Hematopoietic multipotent progenitor cell treated with erythropoietin and hydrocortisone succinate and interleukin-3 and kit ligand, for 8 days (in vitro differentiated cells): ENCODE measurements around the gene CYP4A22.
"Not testable (repeated sequence)": the region's sequence is repeated elsewhere in the genome, so short reads cannot be mapped to it uniquely, and the experiment has no call there.

Experiments used
- DNase-seq: peaks from one replicate; pipeline ENCODE4 v3.0.0-alpha.2; 2015

Gene CYP4A22, protein sequence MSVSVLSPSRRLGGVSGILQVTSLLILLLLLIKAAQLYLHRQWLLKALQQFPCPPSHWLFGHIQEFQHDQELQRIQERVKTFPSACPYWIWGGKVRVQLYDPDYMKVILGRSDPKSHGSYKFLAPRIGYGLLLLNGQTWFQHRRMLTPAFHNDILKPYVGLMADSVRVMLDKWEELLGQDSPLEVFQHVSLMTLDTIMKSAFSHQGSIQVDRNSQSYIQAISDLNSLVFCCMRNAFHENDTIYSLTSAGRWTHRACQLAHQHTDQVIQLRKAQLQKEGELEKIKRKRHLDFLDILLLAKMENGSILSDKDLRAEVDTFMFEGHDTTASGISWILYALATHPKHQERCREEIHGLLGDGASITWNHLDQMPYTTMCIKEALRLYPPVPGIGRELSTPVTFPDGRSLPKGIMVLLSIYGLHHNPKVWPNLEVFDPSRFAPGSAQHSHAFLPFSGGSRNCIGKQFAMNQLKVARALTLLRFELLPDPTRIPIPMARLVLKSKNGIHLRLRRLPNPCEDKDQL

DNA sequence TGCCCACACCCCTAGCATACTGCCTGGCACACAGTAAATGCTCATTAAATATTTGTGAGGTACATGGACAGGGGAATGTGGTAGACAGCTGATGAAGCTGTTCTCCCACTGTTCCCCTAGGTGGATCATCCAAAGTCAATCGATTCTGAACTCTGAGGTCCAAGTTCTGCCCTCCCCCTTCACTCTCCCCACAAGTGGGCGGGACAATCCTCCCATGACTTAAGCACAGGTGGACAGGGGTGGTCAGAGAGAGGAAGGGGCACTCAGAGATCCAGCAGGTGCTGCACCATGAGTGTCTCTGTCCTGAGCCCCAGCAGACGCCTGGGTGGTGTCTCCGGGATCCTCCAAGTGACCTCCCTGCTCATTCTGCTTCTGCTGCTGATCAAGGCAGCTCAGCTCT lies at the start of gene CYP4A22:
CYP4A22 (plus strand) TSS at position 244 of the 400 bp plus-strand sequence; CDS start at position 289, 45 bp downstream.
- DNase-seq: no peak

DNA sequence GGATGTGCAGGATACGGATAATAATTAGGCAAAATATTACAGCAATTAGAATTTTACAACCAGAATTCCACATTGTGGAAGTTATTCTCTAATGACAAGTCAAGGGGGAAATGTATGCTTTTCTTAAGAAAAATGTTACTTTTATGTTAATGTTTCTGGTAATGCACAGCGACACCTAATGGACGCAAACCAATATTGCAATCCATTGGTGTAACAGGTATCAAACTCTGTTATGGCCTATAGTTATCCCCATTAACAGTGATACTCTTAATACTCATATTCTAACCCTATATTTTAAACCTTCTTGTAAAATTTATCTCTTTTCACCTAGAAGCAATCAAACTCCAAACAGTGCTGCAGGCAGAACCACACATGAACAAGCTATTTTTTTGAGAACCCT lies 47.9 kb upstream of the CYP4A22 start:
- DNase-seq: peak; percentile 48

DNA sequence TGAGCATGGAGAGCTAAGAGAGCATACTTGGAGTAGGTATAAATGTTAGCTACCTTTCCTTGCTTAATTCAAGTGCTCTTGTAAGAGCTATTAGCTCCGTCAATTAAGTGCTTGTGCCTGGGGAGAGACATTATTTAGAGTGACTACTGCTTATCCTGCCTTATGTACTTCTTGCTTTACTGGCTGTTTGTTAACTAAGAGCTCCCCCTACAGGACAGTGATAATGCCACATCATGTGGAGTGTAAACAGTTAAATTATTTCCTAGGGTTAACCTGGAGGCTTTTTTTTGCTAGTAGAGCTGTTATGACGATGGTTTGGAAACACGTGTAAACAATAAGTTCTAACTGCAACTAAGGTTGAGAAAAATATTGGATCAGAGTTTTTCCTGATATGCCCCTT lies 45.8 kb upstream of the CYP4A22 start:
- not testable (repeated sequence) for DNase-seq

DNA sequence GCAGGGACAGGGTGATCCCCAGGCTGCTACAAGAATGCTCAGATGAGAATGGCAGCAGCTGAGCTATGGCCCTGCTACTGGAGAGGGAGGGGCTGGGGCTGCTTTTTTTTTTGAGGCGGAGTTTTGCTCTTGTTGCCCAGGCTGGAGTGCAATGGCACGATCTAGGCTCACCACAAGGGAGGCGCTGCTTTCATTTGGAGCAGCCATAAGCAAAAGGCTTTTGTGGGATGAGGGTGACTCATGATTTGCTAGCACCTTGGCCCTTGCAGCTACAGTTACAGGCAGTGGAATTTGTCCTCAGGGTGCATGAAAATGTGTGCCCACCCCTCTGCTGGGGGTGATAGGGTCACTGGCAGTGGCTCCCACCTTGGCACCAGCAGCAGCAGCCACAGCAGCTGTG lies 32.4 kb upstream of the CYP4A22 start:
- DNase-seq: no peak

DNA sequence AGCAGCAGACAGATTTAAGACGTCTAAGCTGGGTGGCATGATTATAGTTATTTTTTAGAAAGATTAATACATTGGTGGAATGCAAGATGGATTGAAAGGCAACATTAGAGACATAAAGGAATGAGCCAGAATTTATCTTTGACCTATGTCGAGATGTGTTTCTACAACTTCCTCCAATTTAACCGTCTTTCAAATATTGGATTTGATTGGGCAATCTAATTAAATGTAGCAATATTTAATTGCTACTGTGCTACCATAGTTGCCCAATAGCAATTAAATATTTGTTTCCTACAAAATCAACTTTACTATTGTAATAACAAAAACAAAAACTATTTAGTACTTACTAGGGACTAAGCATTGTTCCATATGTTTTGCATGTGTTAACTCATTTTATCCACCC lies 30.4 kb upstream of the CYP4A22 start:
- no peak for DNase-seq

DNA sequence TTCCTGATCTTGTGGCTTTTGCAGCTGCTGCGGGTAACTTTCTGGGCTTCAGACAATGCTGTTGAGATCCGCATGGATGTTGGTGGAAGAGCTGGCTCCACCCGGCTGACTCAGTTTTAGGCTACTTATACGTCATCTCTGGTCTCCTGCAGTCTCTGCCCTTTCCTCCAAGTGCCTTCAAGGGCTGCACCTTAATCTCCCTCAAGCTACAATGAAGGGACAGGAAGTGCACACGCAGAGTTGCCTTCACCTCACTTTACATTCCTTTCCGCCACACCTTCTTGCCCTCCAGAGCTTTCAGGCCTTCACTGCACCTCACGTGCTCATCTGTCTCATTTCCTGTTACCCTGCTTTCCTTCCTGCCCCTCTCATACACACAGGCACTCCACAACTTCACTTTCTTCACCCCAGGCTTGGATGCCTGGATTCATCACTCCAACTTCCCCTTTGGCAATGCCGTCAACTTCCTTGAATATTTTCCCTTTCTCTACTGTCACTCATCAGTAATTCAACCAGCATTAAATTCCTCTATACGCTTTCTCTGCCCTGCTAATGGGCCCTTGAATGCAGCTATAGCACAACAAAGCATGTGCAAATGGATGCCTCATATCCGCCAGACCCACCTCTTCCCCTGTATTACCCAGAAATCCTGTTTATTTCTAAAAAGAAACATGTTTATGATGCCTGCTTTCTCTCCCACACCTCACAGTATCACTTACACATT lies 29.2 kb upstream of the CYP4A22 start:
- DNase-seq: not testable (repeated sequence)

DNA sequence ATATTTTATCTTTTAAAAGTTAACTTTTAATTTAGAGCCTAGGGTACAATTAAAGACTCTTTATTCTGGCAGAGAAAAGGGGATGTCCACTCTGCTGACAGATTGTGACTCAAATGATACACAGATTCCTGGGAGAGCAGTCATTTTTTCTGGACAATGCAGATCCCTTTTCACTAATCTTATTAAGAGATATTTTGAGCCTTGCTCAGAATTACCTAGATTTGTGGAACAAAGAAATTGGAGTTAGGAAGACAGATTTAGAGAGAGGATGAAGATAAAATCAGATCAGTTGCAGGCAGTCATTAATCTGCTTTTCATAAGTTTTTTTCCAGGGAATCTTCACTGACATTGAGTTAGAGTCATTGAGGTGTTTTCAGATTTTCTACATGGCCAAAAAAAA lies 27.8 kb upstream of the CYP4A22 start:
- not testable (repeated sequence) for DNase-seq

DNA sequence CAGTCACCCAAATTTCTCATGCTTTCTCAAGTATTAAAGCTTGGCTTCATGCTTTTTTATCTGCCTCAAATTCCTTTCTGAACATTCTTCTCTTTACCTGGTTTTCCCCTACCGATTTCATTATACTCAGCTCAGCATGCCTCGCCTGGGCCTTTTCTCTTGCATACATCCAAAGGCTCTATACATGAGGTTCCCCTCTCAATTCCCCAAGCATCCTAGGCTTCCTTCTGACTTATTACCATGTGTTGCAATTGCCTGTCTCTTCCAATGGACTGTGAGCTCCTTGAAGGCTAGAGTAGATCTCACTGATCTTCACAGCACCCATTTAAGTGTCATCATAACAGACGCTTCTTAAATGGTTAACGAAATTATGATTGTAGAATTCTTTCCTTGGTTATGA lies 24.1 kb upstream of the CYP4A22 start:
- DNase-seq: no peak

DNA sequence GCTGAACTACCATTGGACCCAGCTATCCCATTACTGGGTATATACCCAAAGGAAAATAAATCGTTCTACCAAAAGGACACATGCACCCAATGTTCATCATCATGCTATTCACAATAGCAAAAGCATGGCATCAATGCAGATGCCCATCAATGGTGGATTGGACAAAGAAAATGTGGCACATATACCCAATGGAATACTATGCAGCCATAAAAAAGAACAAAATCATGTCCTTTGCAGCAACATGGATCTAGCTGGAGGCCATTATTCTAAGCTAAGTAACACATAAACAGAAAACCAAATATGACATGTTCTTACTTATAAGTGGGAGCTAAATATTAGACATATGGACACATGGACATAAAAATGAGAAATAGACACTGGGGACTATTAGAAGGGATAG lies 16.2 kb upstream of the CYP4A22 start:
- DNase-seq: not testable (repeated sequence)

DNA sequence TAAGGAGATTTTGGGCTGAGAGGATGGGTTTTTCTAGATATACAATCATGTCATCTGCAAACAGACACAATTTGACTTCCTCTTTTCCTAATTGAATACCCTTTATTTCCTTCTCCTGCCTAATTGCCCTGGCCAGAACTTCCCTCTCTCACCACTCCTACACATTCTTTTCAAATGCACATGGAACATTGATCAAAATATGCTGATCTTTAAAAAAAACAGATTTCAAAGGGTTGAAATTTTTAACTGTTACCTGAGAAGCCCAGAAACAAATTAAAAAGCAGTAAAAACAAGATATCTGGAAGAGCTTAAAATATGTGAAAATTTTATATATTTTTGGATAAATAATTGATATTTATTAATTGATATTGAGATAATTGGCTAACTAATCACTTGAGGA lies 12.4 kb upstream of the CYP4A22 start:
- not testable (repeated sequence) for DNase-seq

DNA sequence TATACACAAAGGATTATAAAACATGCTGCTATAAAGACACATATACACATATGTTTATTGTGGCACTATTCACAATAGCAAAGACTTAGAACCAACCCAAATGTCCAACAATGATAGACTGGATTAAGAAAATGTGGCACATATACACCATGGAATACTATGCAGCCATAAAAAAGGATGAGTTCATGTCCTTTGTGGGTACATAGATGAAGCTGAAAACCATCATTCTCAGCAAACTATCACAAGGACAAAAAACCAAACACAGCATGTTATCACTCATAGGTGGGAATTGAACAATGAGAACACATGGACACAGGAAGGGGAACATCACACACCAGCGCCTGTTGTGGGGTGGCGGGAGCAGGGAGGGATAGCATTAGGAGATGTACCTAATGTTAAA lies 10.2 kb upstream of the CYP4A22 start:
- DNase-seq: not testable (repeated sequence)

DNA sequence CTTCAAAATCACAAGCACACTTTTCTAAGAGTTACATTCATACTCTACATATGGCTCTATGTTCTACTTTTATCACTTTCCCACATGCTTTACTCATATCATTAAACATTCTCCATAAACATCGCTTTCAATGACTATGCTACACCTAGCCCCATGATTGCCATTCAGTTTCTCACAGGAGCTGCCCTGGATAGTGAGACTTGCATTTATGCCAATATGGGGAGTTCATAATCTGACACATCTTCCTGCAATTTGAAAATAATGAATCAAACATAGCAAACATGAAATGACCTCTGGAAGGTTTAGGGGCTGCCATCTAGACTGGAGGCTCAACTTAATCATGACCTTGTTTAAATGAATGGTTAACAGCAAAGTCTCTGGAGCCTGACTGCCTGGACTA lies 9.0 kb upstream of the CYP4A22 start:
- no peak for DNase-seq

DNA sequence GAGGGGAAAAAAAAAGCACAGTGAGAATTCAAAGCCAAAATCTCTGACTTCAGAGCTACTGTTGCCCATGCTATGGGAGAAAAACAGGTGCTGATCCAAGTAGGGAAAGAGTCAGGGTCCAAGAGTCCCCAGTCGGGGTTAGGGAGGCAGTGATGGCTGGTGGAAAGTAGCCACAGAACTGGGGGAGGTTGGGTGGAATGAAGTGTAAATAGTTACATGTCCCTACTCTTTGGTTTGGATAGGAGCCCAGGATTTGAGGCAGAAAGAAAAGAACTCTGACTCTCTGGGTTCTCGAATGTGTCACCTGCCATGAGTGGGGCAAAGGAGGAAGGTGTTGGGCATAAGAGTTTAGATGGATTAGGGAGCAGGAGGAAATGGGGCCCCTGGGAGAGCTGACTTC lies 8.4 kb upstream of the CYP4A22 start:
- DNase-seq: not testable (repeated sequence)

DNA sequence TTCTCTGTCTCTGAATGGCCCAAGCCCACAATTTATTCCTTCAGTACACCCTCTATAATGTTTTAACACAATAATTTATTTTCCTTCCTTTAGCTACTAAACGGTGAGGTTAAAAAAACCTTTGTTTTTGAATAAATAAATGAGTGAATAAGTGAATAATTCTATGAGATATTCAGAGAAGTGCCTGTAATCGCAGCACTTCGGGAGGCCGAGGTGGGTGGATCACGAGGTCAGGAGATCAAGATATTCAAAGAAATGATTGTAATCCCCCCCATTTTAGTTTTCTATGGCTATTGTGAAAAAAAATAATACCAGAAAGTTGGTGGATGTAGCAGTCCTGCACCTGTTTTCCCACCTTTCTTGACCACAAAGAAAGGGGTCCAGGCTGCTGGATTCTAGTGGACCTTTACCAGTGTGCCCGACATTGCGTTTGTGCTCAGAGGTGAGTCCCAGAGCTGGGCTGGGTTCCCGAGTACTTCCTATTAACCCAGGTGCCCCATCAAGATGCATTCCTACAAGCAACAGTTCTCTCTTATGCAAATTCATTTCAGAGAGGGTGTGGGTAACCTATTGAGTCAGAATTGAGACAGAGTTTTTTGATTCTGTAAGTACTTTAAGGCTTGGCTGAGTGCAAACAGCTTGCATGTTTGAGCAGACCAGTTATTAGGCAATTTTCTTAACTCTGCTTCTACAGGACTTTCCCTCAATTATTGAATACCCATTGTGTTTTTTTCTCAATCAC lies 7.6 kb upstream of the CYP4A22 start:
- not testable (repeated sequence) for DNase-seq

DNA sequence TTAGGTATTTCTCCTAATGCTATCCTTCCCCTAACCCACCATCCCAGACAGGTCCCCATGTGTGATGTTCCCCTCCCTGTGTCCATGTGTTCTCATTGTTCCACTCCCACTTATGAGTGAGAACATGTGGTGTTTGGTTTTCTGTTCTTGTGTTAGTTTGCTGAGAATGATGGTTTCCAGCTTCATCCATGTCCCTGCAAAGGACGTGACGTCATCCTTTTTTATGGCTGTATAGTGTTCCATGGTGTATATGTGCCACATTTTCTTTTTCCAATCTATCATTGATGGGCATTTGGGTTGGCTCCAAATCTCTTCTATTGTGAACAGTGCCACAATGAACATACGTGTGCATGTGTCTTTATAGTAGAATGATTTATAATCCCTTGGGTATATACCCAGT lies 4.6 kb upstream of the CYP4A22 start:
- not testable (repeated sequence) for DNase-seq

DNA sequence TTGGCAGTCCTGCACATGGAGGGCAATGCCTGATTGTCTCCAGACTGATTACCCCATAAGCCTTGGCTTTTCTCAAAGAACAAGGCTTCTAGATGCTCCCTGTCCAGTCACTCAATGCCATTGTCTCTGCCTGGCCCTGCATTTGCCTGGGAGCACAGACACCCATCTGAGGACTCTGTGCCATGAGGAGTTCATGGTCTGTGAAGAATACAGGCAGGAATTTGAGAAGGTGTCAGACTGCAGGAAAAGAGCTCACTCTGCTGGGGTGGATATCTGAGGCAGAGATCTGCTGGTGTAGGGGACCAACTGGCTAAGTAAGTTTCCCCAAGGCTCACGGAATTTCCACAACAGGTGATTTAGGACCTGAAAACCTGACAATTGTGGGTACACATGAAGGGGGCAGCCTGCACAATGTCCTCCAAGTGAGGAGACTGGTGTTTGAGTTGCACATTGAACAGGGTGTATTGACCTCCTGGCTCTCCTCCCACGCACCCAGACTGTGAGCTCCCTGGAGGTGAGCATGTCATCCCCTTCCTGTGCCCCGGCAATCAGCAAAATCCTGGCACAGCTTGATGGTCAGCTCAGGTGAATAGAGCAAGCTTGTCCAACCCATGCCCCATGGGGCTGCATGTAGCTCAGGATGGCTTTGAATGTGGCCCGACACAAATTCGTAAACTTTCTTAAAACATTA lies 829 bp downstream of the CYP4A22 start:
- no peak for DNase-seq

DNA sequence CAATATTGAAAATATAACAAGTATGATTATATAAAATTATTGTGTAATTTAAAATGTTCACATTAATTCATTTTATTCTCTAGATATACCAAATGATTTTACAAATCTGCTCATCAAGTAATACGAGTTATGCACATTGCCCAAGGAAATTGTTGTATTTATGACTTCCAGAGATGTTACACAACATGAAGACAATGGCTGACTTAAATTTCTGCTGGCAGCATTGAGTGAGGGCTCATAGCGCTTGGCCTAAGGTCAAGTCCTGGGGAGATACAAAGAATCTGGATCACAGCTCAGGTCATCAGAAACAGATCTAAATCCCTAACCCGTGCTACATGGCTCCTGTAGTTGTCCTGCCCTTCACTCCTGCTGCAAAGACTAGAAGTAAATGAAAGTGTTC lies 3.1 kb downstream of the CYP4A22 start:
- not testable (repeated sequence) for DNase-seq

DNA sequence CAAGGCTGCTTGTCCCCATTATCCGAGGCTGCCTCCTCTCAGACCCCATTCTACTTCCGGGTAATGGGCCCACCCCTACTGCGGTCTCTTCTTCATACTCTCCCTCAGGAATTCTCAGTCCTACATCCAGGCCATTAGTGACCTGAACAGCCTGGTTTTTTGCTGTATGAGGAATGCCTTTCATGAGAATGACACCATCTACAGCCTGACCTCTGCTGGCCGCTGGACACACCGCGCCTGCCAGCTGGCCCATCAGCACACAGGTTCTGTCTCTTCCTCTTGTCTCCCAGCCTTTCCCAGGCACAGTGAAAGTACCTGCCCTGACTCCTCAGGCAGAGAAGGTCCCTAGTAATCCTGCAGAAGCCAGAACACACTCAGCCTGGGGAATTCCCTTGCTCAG lies 6.4 kb downstream of the CYP4A22 start:
- DNase-seq: not testable (repeated sequence)

DNA sequence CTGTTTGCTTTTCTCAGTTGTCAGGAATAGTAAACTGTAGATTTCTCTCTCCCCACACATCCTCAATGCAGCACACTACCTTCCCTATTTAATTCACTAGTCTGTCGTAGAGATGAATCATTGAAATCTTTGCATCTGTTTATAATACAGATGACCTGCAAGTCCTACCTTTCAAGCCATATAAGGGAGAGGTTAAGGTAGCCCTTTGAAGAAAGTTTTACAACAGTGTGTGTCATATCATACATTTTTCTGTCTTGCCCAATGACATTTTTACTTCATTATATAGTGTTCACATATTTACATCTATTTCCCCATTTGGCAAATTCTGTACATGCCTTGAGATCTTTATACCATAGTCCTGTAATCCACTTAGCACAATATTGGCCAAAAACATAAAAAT lies 9.3 kb downstream of the CYP4A22 start:
- DNase-seq: not testable (repeated sequence)

DNA sequence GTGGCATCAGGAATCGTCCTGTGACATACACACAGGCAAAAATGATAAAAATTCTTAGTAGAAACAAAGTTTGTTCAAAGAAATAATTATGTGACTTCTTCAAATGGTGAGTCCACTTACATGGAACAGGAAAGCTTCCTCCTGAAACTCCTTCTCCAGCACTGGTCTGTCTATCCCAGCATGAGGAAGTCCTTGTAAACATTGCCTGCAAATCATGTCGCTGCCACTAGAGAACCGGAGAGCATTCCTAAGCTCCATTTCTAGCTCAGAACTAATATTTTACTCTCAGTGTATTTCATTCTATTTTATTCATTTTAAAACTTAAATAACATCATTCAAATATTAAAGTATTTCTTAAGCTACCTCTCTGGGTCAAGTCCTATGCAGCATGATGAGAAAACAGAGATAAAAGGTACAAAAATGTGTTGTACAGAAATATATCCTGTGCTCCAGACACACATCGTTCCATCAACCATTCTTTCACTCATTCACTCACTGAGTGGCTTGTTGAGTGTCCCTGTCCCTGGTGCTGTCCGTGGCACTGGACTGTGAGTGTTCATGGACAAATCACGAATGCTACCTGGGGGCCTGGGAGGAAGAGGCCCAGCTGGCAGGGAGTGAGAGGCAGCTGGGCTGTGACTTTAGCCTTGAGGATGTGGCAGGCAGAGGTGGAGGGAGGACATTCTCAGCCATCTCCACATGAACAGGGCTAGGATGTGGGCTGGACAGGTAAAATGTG lies 10.0 kb downstream of the CYP4A22 start:
- no peak for DNase-seq

DNA sequence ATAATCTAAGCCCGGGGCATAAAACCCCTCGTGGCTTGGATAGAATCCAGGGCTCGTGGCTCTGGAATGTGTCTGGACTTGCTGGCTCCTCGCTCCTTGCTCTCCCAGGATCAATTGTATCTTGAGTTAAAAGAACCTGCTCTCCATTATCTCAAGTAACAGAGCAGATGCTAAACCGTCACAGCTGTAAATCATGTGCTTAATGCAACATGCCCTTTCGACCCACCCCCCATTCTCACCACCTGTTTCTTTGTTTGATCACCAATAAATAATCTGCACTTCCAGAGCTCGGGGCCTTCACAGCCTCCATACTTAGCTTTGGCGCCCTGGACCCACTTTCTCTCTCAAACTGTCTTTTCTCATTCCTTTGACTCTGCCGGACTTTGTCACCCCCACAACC lies 11.9 kb downstream of the CYP4A22 start:
- DNase-seq: not testable (repeated sequence)

DNA sequence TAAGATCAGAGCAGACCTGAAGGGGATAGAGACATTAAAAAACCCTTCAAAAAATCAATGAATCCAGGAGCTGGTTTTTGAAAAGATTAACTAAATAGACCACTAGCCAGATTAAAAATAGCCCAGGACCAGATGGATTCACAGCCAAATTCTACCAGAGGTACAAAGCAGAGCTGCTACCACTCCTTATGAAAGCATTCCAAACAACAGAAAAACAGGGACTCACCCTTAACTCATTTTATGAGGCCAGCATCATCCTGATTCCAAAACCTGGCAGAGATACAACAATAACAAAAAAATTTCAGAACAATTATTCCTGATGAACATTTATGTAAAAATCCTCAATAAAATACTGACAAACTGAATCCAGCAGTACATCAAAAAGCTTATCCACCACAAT lies 19.2 kb downstream of the CYP4A22 start:
- not testable (repeated sequence) for DNase-seq
